ENCODE results near the gene CFLAR.

The CFLAR gene

GRCh38 chr2:201116115-201116958, at the start of gene CFLAR:
TSS of gene CFLAR (plus strand) at chr2:201116164. CDS start at chr2:201129866, 13,702 bp downstream.
- FAIRE-seq (no peak), DNase-seq (ENCODE audit: insufficient read length, low spot score) (no peak)
- no peak for TF ChIP-seq CTCF (IDR thresholded peaks at IDR 0.05; ENCODE audit: insufficient read depth, missing control alignments)

- no peak for TF ChIP-seq CTCF (IDR thresholded peaks at IDR 0.05; ENCODE audit: insufficient read depth, missing control alignments)
These were observed 45.0 kb upstream of the CFLAR start for GRCh38 chr2:201070948-201071478.

GRCh38 chr2:201071479-201072200, 44.3 kb upstream of the CFLAR start, which contains the start of the genes HYCC2 and NDUFB3:
TSS of gene HYCC2 (minus strand) at chr2:201071671. CDS start at chr2:201024009, 47,662 bp downstream.
TSS of gene NDUFB3 (plus strand) at chr2:201072001. CDS start at chr2:201078883, 6,882 bp downstream.
- peak; percentile 51 for FAIRE-seq

More at GRCh38 chr2:201070948-201071478, 45.0 kb upstream of the CFLAR start:
- DNase-seq (ENCODE audit: insufficient read length, low spot score) (no peak), FAIRE-seq (no peak)

GRCh38 chr2:201072201-201072530, 43.8 kb upstream of the CFLAR start:
- DNase-seq (ENCODE audit: insufficient read length, low spot score) = no peak

More at GRCh38 chr2:201071479-201072200, 44.3 kb upstream of the CFLAR start, which contains the start of the genes HYCC2 and NDUFB3:
- TF ChIP-seq CTCF (IDR thresholded peaks at IDR 0.05; ENCODE audit: insufficient read depth, missing control alignments) = peak; percentile 15
- peak; percentile 58 for DNase-seq (ENCODE audit: insufficient read length, low spot score)

GRCh38 chr2:201073071-201073470, 42.9 kb upstream of the CFLAR start:
- DNase-seq (ENCODE audit: insufficient read length, low spot score) = no peak
- TF ChIP-seq CTCF (IDR thresholded peaks at IDR 0.05; ENCODE audit: insufficient read depth, missing control alignments) = no peak
- FAIRE-seq = no peak

More at GRCh38 chr2:201072201-201072530, 43.8 kb upstream of the CFLAR start:
- FAIRE-seq = peak; percentile 70
- no peak for TF ChIP-seq CTCF (IDR thresholded peaks at IDR 0.05; ENCODE audit: insufficient read depth, missing control alignments)

GRCh38 chr2:201074996-201075395, 41.0 kb upstream of the CFLAR start:
- TF ChIP-seq CTCF (IDR thresholded peaks at IDR 0.05; ENCODE audit: insufficient read depth, missing control alignments) = no peak
- DNase-seq (ENCODE audit: insufficient read length, low spot score) = no peak
- FAIRE-seq = no peak

All from D721Med (cell line).